Thyroid gland (tissue), 4 donors: Measurements from ENCODE around the gene FBXL20.

Experiments used
- CTCF ChIP-seq, 6 experiments: fragments of 200-600 bp in 3 of 6; fragments of 450-650 bp in 3 of 6; sonication (generic) in 3 of 6; IDR thresholded peaks; one replicate each; pipeline ENCODE4 v1.5.1; 2016 to 2019; ENCODE audit warnings: antibody characterized with exemption in 6 of 6, mild to moderate bottlenecking in 2 of 6, inconsistent platforms in 1 of 6, moderate library complexity in 1 of 6
- POLR2A ChIP-seq, 2 donors: fragments of 450-650 bp; IDR thresholded peaks; one replicate each; pipeline ENCODE4 v1.6.1; 2017; ENCODE audit warnings: antibody characterized with exemption in 2 of 2, mild to moderate bottlenecking in 2 of 2, moderate library complexity in 1 of 2

DNA sequence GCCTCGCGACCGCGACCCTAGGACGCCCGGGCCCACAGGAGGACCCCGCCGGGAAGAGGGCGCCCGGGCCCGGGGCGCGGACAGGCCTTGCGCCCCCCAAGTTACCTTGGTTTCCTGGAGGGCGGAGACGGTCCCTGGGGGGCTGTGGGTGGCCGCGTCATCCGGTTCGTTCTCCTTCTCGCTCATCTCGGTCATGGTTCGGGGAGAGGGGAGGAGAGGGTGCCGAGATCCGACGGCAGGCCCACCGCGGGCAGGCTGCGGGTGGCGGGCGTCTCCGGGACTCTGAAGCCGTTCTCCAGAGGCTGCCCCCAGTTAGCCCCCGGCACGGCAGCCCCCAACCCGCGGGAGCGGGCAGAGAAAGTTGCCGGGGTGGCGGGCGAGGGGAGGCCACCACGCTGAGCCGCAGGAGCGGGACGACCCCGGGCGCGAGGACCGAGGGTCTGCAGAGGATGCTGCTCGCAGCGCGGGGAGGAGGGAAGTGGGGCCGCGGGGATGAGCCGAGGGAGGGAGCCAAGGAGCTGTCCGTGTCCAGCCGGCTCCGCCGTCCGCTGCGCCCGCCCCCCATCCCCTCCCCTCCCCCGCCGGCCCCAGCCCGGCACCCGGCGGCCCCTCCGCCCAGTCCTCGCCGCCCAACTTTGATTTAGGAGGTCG, 176.0 kb downstream of the FBXL20 start, which contains the start of gene STAC2:
- TF ChIP-seq CTCF (IDR thresholded peaks at IDR 0.05): no peak
- TF ChIP-seq POLR2A (IDR thresholded peaks at IDR 0.05): no peak
